Nasal cavity respiratory epithelium epithelial cell of viscerocranial mucosa (primary cell): ENCODE results near the gene GCG. TPM values are rescaled to one million over a fixed set of nuclear protein-coding genes. Genes with fewer than 3 reads are reported as not detected.

ENCODE experiments used
- total RNA-seq: library from RNA; depleted of rRNA; stranded (reverse); fragments of >200 nt; gene quantifications from 2 replicates; pipeline ENCODE4 v1.2.3, GENCODE V29; 2014

The GCG gene
- not detected in 2 replicates for total RNA-seq

DNA sequence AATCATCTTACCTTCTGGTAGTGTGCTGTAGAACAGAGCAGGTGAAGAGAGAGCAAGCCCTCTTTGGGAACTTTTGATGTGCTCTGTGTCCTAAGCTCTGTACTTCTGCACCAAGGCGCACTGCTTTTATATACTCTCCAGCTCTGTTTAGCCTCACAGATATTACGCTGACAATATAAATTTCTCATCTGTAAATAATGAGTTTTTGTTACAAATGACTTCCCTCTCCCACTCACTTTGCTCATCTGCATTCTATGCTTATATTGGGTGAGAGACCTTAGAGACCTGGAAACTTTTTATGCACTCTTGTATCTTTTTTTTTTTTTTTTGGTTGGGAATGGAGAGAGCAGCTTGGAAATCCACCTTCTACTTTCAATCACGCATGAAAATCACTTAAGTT is at the start of gene GCG:
GCG (minus strand) TSS at position 101 of the 400 bp plus-strand sequence. CDS start 3,069 bp downstream, outside the sequence.

Other genes starting within 250 kb of the GCG start
- 5.5 and 9.3 TPM in 2 replicates for gene DPP4, start 78.0 kb downstream of the GCG start, total RNA-seq
- gene FAP, start 91.2 kb upstream of the GCG start, total RNA-seq: 1.7 and 14.2 TPM in 2 replicates
- 6.8 and 27.3 TPM in 2 replicates for gene IFIH1, start 166.4 kb upstream of the GCG start, total RNA-seq
- gene GCA, start 191.9 kb upstream of the GCG start, total RNA-seq: 6.2 and 9.0 TPM in 2 replicates